Measurements from ENCODE around the gene EPHB2.

Gene EPHB2

DNA sequence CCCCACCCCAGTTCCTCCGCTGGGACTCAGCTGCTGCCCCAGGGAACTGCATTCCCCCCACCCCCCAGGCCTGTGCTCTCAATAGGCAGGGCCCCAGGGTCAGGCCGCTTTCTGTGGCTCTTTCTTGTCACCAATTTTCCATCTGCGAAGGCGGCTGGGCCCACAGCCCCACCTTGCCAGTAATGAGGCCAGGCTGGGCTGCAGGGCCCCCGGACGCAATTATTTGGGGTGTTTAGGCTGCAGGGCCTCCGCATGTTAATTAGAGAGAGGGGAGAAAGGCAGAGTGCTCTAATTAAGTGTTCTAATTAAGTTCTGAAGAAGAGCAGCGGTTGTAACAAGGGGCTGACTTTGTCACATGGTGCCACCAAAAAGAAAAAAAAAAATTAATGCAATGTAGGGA lies 71.8 kb downstream of the EPHB2 start:
- DNase-seq: no peak

DNA sequence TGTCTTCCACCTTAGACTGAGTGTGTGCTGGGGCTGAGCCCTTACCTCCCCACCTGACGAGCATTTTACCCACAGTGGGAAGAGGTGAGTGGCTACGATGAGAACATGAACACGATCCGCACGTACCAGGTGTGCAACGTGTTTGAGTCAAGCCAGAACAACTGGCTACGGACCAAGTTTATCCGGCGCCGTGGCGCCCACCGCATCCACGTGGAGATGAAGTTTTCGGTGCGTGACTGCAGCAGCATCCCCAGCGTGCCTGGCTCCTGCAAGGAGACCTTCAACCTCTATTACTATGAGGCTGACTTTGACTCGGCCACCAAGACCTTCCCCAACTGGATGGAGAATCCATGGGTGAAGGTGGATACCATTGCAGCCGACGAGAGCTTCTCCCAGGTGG lies 73.7 kb downstream of the EPHB2 start:
- no peak for DNase-seq

DNA sequence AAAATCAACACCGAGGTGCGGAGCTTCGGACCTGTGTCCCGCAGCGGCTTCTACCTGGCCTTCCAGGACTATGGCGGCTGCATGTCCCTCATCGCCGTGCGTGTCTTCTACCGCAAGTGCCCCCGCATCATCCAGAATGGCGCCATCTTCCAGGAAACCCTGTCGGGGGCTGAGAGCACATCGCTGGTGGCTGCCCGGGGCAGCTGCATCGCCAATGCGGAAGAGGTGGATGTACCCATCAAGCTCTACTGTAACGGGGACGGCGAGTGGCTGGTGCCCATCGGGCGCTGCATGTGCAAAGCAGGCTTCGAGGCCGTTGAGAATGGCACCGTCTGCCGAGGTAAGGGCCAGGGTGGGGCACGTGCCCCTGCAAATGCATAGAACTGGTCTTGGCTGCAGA lies 74.1 kb downstream of the EPHB2 start:
- no peak for DNase-seq

DNA sequence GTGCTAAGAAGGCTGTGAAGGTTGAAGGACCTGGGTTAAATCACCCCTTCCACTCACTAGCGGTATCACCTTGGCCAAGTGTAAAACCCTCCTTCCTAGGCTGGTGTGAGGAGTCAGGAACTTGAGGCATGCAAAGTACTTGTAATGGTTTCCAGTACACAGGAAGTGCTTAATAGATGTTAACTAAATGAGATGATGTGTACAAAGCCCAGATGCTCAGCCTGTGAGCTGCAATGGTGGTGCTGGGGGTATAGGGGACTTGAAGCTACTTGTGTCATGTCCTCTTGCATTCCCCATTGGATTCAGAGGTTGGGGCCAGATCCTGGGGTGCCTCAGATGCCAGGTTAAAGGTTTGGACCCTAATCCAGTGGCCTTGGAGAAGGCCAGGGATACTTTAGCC lies 75.5 kb downstream of the EPHB2 start:
- no peak for DNase-seq

DNA sequence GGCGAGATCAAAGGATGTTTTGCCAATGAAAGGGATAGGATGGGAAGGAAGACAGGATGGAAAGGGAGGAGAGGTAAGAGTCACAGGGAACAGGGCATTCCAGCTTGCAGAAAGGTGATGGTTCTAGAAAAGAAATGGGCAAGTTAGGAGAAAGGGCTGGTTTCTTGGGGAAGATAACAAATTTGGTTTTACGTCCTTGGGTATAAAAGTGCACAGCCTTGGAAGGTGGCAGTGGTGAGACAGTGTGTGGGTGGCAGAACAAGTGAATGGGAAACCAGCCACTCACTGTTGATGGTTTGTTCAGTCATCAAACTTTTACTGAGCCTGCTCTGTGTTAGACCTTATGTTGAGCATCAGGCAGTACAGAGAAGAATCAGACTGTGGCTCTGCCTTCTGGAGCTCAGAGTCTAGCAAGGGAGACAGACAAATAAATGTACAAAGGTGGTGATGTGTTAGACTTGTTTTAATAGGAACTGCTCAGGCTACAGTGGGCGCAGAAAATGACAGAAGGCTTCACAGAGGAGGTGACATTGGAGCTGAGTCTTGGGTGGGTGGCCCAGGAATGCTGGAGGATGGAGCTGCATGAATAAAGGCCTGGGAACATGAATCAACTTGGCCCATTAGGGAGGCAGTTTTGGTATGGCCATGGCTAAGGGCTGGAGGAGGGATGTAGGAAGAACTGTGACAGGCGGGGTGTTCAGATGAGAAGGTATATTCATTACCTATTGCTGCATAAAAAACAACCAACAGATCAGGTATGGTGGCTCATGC lies 76.3 kb downstream of the EPHB2 start:
- DNase-seq: no peak

DNA sequence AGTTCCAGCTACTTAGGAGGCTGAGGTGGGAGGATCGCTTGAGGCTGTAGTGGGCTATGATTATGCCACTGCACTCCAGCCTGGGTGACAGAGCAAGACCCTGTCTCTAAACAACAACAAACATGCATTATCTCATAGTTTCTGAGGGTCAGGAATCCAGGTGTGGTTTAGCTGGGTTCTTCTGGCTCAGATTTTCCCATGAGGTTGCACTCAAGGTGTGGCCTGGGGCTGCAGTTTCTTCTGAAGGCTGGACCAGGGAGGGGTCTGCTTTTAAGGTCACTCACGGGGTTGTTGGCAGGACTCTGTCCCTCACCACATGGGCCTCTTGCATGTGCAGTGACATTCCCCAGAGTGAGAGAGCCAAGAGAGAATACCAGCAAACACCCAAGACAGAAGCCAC lies 77.0 kb downstream of the EPHB2 start:
- DNase-seq: no peak

DNA sequence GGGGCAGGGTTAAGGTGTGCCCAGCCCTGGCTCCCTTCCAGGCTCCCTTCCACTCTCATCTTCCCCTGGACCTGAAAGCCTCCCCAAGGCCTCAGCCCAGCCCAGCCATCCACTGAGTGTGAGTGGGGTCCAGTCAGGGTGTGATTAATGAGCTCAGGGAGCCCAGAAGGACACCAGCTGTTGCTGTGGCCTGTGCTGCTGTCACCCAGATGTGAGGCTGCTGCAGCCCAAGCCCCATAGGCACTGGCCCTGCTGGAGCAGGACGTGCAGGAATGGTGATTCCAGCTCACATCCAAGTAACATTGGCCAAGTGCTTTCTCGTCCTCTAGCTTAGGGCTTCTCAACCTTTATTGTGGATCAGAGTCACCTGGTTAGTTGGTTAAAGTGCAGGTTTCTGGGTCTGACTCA lies 77.6 kb downstream of the EPHB2 start:
- no peak for DNase-seq

DNA sequence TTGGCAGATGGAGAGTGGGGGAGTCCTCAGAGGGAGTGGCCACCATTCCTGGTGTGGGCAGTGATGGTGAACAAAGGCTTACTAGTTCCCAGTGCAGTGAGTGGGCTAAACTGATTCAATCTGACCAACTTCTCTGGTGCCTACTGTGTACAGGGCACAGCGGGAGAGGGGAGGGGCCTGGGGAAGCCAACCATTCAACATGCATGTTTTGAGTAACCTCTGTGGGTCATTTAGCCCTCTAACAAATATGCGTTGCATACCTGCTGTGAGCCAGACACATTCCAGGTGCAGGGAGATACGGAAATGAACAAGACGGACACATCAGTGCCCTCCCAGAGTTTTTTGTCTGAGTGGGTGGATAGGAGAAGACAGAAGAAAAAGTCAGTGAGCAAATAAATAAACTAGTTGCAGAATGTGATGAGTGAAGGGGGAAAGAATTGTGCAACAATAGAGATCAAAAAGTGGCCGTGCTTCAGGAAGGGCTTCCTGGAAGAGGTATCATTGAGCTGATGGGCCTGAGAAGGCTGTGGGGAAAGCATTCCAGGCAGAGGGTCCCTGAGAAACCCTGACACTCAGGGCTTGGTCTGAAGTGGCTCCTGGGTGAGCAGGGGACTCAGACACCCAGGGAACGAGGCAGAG lies 78.8 kb downstream of the EPHB2 start:
- DNase-seq: no peak

DNA sequence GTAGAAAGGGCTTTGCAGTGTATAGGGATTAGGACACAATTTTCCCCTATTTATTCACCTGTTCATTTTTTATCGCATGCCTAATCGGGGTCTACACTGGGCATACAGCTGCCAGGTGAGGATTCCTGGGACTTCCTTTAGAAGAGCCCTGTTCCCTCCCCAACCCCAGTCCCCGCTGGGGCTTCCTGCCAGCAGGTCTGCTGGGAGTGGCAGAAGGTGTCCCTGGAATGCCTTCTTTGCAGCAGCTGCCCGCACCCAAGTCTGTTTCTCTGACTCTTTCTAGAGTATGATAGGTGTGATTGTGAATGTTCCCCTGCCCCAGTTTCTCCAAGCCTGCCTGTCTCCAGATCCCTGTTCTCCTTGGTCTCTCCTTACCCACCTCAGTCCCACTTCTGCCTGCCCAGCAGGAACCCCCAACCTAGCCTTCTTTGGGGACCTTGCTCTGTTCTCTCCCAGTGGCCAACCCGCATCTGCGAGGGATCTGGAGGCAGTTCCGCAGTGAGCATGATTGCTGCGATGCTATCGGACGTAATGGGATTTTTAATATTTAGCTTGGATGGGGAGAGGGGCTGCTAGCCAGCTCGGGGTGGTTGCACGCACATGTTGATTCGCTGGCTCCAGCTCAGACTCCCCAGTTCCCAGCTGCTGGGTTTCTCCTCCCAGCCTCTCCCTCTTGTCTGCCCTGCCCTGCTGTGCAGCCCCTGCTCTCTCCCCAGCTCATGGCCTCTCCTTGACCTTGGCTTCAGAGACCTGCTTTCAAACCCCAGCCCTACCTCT lies 79.8 kb downstream of the EPHB2 start:
- DNase-seq: no peak

DNA sequence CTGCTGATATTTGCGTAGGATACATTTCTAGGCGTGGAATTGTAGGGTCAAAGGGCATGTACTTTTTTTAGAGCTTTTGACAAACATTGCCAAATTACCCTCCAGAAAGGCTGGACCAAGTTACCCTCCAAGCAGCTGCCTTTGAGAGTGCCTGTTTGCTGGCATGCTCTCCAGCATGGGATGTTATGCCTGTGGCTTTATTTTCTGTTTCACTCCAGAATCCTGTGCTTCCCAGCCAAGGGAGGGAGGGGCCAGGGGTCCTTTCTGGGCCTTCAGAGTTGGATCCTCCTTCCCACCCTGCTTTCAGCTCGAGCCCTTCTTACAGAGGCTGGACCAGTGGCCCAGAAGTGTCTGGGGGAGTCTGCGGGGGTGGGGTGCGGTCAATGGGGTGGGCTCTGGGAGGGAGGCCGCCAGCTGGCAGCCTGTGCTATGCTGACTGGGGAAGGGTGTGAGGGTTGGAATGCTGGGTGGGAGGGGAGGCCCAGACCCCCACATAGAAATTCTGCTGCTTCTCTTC lies 81.2 kb downstream of the EPHB2 start:
- DNase-seq: no peak

DNA sequence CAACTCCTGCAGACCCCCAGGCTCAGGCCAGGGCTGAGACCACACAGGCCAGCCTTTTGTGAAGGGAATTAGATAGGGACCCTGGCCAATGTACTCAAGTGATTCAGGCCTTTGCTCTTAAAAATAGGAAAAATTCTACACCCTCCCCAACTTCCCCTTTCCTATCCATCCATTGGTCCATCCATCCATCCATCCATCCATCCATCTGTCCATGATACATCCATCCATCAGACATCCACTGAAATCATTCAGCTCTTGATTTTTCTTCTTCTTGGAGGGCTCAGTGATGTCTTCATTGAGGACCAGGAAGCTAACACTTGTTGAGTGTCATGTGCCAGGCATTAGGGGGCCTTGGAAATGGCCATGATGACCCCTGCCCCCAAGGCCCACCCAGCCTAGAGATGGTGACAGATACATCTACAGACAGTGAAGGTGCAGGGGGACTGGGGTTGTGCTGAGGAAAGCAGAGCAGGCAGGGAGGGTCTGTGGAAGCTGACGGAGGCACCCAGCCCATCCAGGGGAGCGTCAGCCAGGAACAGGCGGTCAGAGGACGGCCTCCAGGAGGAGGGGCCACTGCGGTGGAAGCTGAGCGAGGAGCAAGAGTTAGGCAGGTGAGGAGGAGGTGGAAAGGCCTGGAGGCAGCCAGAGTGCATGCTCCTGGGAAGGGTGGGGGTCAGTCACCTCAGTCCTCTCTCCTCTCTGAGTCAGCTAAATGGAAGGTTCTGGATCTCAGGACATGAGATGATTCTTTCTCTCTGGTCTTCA lies 81.9 kb downstream of the EPHB2 start:
- no peak for DNase-seq

DNA sequence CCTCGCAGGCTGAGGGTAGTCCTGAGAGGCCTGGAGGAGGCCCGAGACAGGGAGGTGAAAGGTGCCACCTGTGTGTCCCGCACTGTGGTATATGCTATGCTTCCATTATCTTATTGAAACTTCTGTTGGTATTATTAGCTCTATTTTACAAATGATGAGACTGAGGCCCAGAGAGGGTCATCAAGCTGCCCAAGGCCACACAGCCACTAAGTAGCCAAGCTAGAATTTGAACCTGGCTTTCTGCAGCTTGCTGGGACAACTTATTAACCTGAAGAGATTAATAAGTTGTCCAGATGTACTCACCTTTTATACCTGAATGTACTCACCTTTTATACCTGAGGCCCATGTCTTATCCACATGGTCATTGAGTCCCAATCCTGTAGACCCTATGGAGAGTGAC lies 83.0 kb downstream of the EPHB2 start:
- DNase-seq: no peak

DNA sequence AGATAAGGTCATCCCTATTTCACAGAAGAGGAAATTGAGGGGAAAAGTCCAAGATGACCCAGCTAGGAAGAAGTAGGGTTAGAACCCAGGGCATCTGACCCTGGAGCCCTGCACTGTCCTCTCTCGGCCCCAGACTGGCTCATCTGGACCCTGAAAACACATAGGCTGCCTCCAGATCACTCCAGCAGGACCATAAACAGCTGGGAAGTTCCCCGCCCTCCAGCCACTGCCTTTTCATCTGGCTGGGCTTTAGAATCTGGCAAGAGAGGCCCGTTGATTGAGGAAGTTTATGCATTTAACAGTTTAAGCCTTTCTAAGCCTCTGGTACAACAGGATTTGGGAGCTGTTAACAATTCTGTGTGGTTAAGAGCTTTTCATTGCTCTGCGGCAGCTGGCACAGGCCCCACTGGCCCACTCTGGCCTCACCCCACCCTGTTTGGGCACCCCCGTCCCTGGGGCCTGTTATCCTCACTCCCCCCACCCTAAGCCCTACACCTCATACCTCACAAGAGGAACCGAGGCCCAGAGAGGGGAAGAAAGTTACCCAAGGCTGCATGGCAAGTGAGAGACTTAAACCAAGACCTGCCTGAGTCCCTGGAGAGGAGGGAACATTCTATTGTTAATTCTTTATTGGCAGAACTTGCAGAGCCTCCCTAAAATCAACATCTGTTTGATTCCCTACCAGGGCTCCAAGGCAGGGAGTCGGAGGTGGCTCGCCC lies 84.2 kb downstream of the EPHB2 start:
- no peak for DNase-seq

DNA sequence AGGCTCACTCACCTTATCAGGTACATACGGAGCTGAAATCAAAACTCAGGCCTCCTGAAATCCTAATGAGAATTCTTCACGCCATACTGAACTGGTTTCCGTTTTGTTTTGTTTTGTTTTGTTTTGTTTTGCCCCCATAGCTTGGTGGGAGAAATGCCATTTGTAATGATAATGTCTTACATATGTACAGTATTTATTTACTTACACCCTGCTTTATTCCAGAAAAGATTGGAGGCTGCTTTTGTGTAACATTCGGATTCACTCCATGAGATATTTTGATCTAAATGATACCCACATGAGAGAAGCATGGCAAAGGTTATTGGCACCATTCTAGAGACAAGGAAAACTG lies 84.7 kb downstream of the EPHB2 start:
- no peak for DNase-seq

DNA sequence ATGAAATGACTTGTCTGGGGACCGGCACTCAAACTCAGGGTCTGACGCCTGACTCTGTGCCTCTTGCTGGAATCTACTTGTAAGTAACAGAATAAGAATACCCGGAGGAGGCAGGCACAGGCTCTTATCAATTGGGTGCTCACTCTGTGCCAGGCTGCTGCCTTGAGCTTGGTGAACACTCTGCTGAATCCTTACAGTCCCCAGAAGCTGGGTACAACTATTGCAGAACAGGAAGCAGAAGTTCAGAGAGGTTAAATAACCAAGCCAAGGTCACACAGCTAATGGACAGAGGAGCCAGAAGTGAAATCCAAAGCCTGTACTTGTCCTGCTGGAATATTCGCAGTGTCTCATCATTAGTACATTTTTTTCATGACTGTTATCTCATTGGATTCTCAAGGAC lies 86.0 kb downstream of the EPHB2 start:
- DNase-seq: no peak

DNA sequence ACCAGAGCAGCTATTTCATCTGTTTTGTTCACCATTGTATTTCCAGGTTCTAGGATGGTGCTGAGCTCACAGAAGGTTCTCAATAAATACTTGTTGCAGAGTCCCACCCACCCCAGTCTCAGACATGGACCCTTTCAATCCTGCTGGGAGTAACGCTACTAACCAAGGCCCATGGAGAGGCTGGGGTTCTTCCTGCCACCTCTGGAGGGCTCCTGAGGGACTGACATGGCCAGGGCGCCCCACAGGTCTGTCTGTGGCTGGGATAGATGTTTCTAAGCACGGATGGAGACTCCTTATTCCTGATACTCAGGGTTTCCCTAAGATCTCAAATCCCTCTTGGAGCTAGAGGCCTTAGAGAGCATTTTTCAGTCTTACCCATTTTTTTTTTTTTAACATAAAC lies 87.4 kb downstream of the EPHB2 start:
- DNase-seq: no peak

DNA sequence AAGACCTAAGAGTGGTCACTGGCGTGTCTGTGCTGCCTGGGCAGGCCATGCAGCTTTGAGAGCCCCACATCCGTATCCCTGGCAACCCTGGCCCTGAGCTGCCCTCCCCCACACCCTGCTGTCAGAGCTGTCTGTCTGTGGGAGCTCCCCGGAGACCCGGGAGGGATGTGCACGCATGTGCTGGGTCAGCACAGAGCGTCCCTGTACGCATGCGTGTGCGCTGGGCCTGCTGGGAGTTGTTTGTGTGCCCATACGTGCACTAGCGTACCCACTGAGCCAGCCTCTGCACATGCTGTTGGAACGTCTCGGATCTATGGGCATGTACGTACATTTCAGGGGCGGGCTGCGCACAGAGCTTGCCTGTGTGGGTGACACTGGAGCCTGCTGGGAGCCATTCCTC lies 89.3 kb downstream of the EPHB2 start:
- no peak for DNase-seq

DNA sequence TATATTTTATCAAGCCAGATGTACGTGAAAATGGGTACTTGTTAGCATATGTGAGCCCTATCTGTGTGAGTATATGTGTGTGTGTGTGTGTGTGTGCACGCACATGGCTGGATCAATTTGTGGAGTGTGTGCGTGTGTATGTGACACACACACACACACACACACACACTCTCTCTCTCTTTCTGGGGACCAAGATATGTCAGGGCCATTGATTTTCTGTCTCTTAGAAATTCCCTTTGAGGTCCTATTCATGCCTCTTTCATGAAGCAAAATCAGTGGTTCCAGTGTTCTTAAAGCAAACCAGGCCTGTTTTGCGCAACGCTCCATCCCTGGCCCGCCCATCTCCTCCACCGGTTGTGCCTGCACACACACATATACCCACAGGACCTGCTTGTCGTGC lies 90.0 kb downstream of the EPHB2 start:
- no peak for DNase-seq

DNA sequence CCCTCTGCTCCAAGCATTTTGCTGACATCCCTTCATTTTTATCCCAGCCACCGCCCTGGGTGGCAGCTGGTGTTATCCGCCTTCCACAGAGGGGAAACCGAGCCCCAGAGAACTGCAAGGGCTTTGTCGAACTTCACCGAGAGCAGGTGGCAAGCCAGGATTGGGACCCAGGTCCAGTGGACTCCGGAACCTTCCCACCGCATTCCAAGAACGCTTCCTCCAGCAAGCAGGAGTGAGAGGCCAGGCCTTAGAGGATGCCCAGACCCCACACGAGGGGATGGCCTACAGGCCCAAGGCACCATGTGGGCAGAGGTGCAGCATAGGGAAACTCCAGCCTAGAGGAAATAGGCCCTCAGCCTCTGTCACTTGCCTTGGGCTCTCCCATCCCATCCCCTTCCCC lies 90.7 kb downstream of the EPHB2 start:
- DNase-seq: no peak

DNA sequence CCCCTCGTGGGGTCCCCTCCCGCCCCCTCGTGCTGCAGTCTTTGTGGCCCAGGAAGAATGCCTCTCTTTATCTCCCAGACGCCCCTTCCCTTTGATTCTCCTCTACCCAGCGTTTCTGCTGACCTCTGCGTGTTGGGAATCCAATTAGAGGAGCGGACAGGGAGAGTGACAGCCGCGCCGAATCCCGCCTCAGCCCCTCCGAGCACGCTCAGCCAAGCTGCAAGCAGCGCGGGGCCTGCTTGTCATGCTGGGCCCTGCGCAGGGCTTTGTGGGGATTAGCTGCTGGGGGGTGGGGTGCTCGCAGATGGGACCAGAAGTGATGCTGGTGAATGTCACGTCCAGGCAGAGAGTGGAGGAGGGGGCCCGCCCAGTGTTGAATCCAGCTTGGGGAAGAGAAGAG lies 91.1 kb downstream of the EPHB2 start:
- no peak for DNase-seq

DNA sequence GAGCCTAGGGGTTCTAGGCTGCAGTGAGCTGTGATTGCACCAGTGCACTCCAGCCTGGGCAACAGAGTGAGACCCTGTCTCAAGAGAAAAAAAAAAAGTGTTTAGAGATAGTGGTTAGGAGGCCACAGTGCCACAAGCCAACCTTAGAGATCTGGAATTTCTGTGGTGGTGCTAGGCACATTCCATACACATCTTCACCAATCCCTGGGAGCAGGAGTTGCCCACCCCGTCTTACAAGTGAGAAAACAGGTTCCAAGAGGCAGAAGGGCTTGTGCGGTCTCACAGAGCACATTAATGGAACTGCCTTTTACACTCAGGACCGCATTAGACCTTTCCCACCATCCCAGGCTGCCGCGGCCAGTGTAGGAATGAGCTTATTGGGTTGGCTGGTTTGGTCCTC lies 93.2 kb downstream of the EPHB2 start:
- no peak for DNase-seq

DNA sequence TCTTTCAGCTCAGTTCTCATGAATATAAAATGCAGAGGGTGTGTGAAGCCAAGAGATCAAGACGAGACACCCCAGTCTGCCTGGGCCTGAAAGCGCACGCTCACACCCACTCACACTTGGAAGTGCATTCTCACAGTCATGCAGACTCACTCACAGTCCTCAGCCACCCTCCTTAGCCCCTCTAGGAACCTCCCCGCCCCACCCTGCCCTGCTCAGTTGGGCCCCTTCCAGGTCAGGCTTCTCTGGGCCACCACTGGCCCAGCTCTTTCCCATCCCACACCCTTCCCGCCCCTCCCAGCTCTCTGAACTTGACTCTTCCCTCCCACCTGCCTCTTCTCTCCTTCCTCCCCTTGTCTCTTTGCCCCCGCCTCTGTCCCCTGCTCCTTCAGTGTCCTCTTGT lies 93.8 kb downstream of the EPHB2 start:
- no peak for DNase-seq

Measured in fibroblast of skin of right quadriceps (primary cell).